Activated T-helper 1 cell treated with Interleukin-2 at 50 U/mL for 16 hours (primary cell): ENCODE measurements around the gene CHIA.

Source experiments
- DNase-seq: peaks from one replicate; pipeline ENCODE4 v3.0.0-alpha.2; 2020; ENCODE audit warnings: low read depth

CHIA gene

DNA sequence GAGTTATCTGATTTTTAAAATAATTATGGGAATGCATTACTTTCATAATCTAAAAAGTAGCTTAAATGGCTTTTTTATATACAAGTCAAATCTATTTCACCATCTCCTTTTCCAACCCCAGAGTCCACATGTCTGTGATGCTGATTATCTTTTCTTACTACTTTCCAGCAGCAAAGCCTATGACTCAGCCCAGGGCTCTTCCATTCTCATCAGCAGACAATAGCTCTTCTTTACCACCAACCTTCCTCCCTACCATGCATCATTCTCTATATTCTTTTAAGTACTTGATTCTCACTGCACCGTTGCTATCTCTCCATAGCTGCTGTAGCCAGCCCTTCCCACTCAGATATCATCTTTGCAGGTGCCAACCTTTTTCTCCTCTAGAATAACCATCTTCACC is 75.6 kb downstream of the CHIA start:
- DNase-seq, result no peak

DNA sequence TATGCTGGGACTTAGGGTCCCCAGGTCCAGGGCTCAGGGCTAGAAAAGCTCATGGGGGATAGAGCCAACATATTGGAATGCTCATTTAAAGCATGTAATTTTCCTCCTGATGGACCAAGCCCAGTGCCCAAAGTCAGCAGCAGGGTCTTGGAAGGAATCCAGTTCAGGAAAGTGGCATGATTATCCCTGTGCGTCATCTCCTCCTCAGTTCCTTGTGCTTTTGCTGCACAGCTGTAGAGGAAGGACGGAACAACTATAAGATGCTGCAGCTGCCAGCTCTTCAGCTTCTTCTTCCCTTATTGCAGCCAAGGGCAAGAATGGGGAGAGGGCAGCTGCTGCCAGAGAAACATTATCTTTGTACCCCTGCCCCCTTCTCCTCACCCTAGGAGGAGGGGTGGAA is 78.5 kb downstream of the CHIA start:
- no peak for DNase-seq

DNA sequence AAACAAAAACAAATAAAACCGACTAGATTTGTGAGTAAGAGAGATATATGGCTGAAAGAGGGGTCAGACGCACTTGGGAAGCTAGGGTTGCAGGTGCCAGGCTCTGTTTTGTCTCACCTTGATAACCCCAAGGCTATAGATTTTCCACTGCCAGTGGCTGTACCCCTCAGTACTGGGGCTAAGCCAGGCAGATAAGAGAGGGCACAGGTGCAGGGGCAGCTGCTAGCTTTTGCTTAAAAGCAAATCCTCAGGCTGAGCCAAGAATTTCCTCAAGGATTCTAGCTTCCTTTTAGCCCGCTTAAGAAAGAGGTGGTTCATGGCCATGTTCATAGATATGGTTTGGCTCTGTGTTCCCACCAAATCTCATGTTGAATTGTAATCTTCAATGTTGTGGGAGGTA is 79.0 kb downstream of the CHIA start:
- no peak for DNase-seq
